ENCODE results near the gene RHOA.
A peak's percentile ranks its signal among the peaks of the same experiment; 100 is the strongest.
"Not testable (repeated sequence)": the region's sequence is repeated elsewhere in the genome, so short reads cannot be mapped to it uniquely, and the experiment has no call there.

Gene RHOA

DNA sequence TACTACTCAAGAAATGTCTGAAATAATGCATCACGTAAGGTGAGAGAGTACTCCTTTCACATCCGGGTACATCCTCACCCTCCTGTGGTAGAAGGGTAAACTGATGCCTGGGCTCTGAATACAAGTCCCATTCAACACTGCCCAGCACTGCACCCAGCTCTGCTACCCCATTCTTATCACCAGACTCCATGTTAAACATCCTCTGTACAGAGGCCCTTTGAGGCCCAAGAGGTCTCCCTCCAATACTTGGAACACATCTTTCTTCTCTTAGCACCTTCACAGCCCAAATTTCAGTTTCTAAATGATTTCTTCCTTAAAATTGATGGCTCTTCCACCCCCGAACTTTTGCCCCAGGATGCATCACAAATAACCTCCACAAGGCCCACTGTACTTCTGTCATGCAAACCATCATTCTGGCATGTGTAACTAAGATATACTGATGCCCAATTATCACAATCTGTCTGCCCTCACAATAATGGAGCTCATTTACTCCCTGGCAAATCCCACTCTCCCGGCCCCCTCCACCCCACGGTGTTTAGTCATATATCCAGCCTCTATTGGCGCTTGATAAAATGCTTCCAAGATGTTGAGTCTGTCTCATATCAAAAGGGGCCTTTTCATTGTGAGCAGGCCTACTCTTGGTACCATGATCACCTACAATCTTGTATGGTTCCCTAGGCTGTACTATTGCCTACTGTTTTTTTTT lies 41.0 kb downstream of the RHOA start:
- Histone ChIP-seq H3K4me3 (no peak overlapping the region), H3K36me3 (replicated peaks) (peaks cover 83% of the 10 kb centered on the region), H3K9me3 (no peaks in the 10 kb centered on the region), H3K4me1 (no peaks in the 10 kb centered on the region), H3K27me3 (ENCODE audit: low read depth) (no peaks in the 10 kb centered on the region)
- in situ Hi-C loops (cut with MboI; ENCODE audit: low sequenced_read_pairs) = no loop called here
- DNase-seq (ENCODE audit: low spot score in 2 of 2) = no peak

DNA sequence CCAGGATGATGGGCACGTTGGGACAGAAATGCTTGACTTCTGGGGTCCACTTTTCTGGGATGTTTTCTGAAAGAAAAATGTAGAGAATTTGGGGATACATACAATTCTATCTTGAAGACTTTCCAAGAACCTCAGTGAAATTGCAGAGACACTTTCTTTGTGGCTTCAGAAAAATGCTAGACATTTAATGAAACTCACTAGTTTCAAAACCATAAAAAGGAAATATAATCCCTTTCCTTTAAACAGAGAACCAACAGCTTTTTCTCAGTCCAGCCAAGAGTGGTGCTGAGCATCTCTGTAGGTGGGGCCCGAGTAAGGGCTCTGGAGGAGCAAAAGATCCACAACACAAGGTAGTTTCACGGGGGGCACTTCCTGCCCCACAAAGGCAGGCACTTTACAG lies 49.2 kb downstream of the RHOA start:
- no peak for DNase-seq (ENCODE audit: low spot score in 2 of 2)
- in situ Hi-C loops (cut with MboI; ENCODE audit: low sequenced_read_pairs) = no loop called here
- no peaks in the 10 kb centered on the region for H3K27me3 ChIP-seq (ENCODE audit: low read depth)
- H3K36me3 ChIP-seq (replicated peaks) = peaks cover 86% of the 10 kb centered on the region
- H3K4me3 ChIP-seq = no peak overlapping the region
- H3K9me3 ChIP-seq = no peaks in the 10 kb centered on the region
- peaks cover 11% of the 10 kb centered on the region for H3K4me1 ChIP-seq

DNA sequence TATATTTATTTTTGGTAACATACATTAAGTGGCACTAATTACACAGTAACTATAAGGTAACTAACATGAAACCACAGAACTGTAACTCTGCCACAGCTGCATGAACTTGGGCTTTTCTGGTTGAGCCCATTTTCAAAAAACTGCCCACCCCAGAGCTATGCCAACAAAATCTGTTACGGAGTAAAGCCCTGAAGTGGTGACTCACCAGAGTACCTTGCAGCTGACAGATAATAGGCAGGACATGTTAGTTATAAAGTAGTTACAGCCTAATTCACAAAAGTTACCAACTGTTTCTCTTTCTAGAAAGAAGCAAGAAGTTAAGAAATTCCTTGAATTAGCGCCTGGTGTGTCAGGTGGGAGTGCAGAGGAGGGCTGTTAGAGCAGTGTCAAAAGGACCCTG lies 52.2 kb downstream of the RHOA start:
- H3K9me3 ChIP-seq = no peaks in the 10 kb centered on the region
- H3K4me3 ChIP-seq = no peak overlapping the region
- peaks cover 11% of the 10 kb centered on the region for H3K4me1 ChIP-seq
- no peak for DNase-seq (ENCODE audit: low spot score in 2 of 2)
- H3K36me3 ChIP-seq (replicated peaks) = peaks cover 76% of the 10 kb centered on the region
- in situ Hi-C loops (cut with MboI; ENCODE audit: low sequenced_read_pairs) = no loop called here
- no peaks in the 10 kb centered on the region for H3K27me3 ChIP-seq (ENCODE audit: low read depth)

DNA sequence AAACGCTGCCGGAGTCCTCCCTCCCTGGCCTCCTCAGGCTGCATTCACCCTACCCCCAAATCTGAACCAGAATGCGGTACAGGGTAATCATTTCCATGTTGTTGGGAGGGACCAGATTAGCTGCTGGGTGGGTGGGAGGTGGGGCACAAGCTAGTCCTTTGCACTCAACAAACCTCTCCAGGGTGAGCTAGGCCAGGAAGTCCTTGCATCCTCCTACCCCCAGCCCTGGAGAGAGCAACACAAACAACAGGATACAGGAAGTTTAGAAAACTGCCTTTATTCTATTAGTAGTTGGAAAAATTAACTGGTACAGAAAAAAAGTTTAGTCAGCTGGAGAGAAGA lies 52.9 kb downstream of the RHOA start:
- peak in 1 of 2 experiments; percentile 24 for DNase-seq (ENCODE audit: low spot score in 2 of 2)
- peaks cover 68% of the 10 kb centered on the region for H3K36me3 ChIP-seq (replicated peaks)
- peak overlapping the region; percentile 55 for H3K4me3 ChIP-seq
- in situ Hi-C loops (cut with MboI; ENCODE audit: low sequenced_read_pairs) = no loop called here
- H3K27me3 ChIP-seq (ENCODE audit: low read depth) = no peaks in the 10 kb centered on the region
- H3K4me1 ChIP-seq = peaks cover 11% of the 10 kb centered on the region
- no peaks in the 10 kb centered on the region for H3K9me3 ChIP-seq

DNA sequence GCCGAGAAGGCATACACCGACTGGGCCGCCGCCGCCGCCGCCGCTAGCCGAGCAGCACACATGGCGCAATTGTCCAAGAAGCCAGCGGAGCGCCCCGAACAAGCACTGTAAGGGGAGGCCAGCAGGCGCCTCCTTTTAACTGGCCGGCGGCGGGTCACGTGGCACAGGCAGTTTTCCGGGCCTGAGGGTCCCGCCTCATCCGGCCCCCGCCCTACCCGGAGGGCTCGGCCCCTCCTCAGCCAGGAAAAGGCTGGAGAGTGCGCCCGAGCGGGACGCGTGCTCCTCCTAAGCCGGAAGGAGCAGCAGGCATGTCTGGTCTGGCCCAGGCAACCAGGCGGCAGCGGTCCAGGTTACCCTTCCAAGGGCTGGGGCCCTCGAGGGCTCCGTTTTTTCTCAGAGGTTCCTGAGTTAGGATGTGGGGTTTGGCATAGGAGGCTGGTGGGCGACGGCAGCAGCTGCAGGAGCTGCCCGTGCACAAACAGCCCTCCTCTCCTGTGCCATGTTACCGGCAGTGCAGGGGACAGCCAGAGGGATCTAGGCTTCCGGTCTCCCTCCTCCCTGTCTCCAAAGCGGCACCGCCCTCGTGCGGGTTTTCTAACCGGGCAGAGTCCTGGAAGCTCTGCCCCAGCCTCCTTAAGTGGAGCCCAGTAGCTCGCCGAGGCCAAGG lies 53.4 kb downstream of the RHOA start, which contains the start of gene GPX1:
Gene GPX1, minus strand, starts transcription at position 137 of the 667 bp plus-strand sequence. Its CDS starts 75 bp downstream, at position 62.
- Histone ChIP-seq H3K27me3 (ENCODE audit: low read depth) (no peaks in the 10 kb centered on the region), H3K4me3 (peak within 1 kb of the TSS; percentile 55), H3K9me3 (no peaks in the 10 kb centered on the region), H3K36me3 (replicated peaks) (peaks cover 63% of the 10 kb centered on the region), H3K4me1 (peaks cover 11% of the 10 kb centered on the region)
- in situ Hi-C loops (cut with MboI; ENCODE audit: low sequenced_read_pairs) = no loop called here
- peak; percentile 94 to 98 for DNase-seq (ENCODE audit: low spot score in 2 of 2)

DNA sequence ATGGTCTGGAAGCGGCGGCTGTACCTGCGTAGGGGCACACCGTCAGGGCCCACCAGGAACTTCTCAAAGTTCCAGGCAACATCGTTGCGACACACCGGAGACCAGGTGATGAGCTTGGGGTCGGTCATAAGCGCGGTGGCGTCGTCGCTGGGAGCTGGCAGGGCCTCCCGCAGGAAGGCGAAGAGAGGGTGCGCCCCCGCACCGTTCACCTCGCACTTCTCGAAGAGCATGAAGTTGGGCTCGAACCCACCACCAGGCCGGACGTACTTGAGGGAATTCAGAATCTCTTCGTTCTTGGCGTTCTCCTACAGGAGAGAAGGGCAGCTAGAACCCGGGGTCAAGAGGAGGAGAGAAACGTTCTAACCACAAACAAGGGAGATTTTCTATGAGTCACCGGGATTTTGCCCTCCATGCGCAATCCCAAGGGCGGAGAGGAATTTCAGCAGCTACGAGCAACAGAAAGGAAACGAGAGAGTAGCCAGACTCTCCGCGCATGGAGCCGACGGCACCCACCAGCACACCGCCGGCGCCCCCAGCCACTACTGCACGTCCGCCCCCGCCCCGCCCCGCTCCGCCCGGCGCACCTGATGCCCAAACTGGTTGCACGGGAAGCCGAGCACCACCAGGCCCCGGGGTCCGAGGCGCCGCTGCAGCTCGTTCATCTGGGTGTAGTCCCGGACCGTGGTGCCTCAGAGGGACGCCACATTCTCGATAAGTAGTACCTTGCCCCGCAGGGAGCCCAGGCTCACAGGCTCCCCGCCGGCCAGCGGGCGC lies 54.1 kb downstream of the RHOA start:
- peaks cover 11% of the 10 kb centered on the region for H3K4me1 ChIP-seq
- H3K27me3 ChIP-seq (ENCODE audit: low read depth); H3K9me3 ChIP-seq; in situ Hi-C loops (cut with MboI; ENCODE audit: low sequenced_read_pairs): not testable (repeated sequence)
- H3K4me3 ChIP-seq = peak overlapping the region; percentile 55
- peak in 1 of 2 experiments; percentile 49 for DNase-seq (ENCODE audit: low spot score in 2 of 2)
- peaks cover 56% of the 10 kb centered on the region for H3K36me3 ChIP-seq (replicated peaks)

DNA sequence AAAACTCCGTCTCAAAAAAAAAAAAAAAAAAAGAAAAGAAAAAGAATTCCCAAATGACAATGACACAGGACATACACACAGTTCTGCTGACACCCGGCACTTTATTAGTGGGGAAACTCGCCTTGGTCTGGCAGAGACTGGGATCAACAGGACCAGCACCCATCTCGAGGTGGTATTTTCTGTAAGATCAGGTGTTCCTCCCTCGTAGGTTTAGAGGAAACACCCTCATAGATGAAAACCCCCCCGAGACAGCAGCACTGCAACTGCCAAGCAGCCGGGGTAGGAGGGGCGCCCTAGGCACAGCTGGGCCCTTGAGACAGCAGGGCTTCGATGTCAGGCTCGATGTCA lies 54.7 kb downstream of the RHOA start:
- DNase-seq (ENCODE audit: low spot score in 2 of 2); H3K9me3 ChIP-seq; in situ Hi-C loops (cut with MboI; ENCODE audit: low sequenced_read_pairs); H3K27me3 ChIP-seq (ENCODE audit: low read depth): not testable (repeated sequence)
- Histone ChIP-seq H3K4me3 (peak overlapping the region; percentile 55), H3K36me3 (replicated peaks) (peaks cover 50% of the 10 kb centered on the region), H3K4me1 (peaks cover 11% of the 10 kb centered on the region)

DNA sequence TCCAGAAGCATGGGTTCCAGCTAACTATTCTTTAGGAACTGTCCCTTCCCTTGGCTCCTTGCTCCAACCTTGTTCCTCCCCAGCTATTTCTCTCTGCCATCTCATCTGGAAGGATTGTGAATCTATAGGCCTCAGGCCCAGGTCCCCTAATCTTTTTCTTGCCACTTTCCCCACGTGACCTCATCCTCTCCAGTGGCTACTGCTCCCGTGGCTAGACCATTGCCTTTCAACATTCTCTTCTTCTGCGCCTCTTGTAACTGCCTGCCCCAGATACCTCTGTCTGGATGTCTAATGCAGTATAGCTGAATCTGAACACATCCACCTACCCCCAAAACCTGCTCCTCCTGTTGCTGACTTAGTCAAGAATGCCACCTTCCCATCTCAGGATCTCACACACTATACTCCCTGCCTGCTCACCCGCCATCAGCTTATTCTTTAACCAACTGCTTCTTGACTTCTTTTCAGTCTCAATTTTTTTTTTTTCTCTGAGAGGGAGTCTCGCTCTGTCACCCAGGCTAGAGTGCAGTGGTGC lies 58.8 kb downstream of the RHOA start:
- Histone ChIP-seq H3K9me3 (no peaks in the 10 kb centered on the region), H3K36me3 (replicated peaks) (peaks cover 13% of the 10 kb centered on the region), H3K4me3 (no peak overlapping the region), H3K27me3 (ENCODE audit: low read depth) (no peaks in the 10 kb centered on the region), H3K4me1 (no peaks in the 10 kb centered on the region; the same call in 1 of the 2 replicates)
- in situ Hi-C loops (cut with MboI; ENCODE audit: low sequenced_read_pairs) = no loop called here
- no peak for DNase-seq (ENCODE audit: low spot score in 2 of 2)

DNA sequence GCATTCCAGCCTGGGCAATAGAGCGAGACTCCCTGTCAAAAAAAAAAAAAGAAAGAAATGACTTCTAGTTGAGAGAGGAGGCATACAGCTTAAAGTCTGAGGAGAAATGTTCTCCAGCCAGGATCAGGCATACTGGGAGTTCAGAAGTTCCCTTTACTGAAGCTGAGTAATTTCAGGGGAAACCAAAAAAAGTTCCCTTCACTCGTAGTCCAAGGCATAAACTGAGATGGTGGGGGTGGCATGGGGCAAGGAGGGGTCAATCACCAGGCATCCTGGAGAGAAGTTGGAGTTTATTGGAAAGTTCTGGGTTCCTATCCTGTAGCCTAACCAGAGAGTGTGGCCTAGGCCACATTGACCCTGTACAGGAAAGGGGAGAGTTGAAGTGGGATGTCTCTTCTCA lies 59.5 kb downstream of the RHOA start:
- Histone ChIP-seq H3K4me3 (no peak overlapping the region), H3K4me1 (no peaks in the 10 kb centered on the region; the same call in 1 of the 2 replicates)
- in situ Hi-C loops (cut with MboI; ENCODE audit: low sequenced_read_pairs) = no loop called here

DNA sequence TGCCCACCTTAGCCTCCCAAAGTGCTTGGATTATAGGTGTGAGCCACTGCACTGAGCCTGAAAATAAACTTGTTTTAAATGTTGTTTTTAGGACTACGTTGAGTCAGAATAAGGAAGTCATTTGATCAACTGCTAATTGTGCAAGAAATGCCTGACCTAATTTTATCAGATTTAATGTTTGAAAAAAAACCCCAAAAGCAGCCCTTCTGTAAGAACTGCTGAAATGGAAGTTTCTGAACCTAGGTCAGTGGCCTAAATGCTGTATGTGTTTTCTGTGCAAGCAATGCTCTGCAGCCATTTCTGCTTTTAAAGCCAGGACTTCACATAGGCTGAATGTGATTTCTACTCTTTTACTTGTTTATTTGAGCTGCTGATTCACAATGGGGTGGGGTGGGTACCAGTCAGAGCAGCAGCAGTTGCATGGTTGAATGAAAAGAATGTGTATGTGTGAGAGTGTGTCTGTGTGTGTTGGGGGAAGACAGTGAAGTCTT lies 60.2 kb downstream of the RHOA start:
- in situ Hi-C loops (cut with MboI; ENCODE audit: low sequenced_read_pairs) = no loop called here
- Histone ChIP-seq H3K4me3 (no peak overlapping the region), H3K4me1 (no peaks in the 10 kb centered on the region; the same call in 1 of the 2 replicates), H3K36me3 (replicated peaks) (peaks cover 11% of the 10 kb centered on the region), H3K27me3 (ENCODE audit: low read depth) (no peaks in the 10 kb centered on the region), H3K9me3 (no peaks in the 10 kb centered on the region)
- no peak for DNase-seq (ENCODE audit: low spot score in 2 of 2)

More for the DNA sequence above, 59.5 kb downstream of the RHOA start:
- Histone ChIP-seq H3K36me3 (replicated peaks) (peaks cover 13% of the 10 kb centered on the region), H3K9me3 (no peaks in the 10 kb centered on the region), H3K27me3 (ENCODE audit: low read depth) (no peaks in the 10 kb centered on the region)
- no peak for DNase-seq (ENCODE audit: low spot score in 2 of 2)

DNA sequence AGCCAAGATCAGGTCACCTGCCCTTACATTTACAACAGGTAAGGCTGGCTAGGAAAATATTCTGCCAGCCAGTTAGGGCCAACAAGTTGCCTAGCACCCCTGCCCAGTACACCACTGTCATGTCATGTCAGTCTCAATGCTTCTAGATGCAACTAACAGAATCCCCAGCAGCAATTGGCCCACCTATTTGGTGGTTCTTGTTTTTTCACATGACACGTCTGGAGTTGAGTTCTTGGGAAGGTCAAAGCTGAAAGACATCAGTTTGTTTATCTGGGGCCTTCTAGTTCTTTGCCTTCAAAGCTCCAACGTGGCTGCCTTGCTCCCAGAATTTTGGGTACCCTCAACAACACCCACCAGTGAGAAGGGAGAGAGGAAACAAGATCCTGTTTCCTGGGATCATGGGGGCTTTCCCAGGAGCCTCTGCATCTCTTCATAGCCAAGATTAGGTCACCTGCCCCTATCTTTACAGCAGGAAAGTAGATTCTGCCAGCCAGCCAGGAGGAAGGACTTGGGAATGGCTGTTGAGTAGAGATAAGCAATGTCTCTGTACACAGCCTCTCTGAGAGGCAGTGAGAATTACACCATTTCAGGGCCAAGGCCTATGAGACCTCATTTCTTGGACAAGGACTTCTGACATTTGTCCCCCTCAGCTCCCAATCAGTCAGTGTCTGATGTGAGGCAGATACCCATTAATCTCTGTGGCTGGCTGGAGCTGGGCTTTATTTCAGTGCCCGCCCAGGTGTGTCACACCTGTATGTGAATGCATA lies 62.2 kb downstream of the RHOA start:
- Histone ChIP-seq H3K4me3 (no peak overlapping the region), H3K36me3 (replicated peaks) (no peaks in the 10 kb centered on the region), H3K9me3 (no peaks in the 10 kb centered on the region), H3K4me1 (no peaks in the 10 kb centered on the region), H3K27me3 (ENCODE audit: low read depth) (no peaks in the 10 kb centered on the region)
- no peak for DNase-seq (ENCODE audit: low spot score in 2 of 2)
- in situ Hi-C loops (cut with MboI; ENCODE audit: low sequenced_read_pairs) = no loop called here

DNA sequence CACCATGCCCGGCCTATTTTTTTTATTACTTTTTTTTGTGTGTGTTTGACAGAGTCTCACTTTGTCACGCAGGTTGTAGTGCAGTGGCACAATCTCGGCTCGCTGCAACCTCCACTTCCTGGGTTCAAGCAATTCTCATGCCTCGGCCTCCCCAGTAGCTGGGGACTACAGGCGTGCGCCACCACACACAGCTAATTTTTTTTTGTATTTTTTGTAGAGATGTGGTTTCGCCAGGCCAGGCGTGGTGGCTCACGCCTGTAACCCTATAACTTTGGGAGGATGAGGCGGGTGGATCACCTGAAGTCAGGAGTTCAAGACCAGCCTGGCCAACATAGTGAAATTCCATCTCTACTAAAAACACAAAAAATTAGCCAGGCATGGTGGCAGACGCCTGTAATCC lies 63.4 kb downstream of the RHOA start:
- in situ Hi-C loops (cut with MboI; ENCODE audit: low sequenced_read_pairs) = not testable (repeated sequence)

DNA sequence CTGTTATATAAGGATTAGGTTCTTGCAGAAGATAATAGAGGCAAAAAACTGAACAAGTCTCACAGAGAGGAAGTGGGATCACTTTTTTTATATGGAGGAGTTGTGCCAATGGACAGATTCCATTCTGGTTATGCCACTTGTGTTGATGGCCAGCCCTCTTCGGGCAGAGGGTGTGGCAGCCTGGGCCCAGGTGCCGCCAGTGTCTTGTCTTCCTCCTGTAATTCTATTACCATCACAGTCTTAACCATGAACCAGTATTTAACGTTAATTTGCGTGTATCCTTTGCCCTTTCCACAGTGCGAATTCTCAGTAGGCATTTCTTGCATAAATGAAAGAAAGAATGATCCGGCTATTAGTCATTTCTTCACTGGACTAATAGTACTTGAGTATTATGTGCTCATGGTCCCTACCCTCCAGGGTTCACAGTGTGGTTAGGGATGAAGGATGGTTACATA lies 65.0 kb downstream of the RHOA start:
- Histone ChIP-seq H3K36me3 (replicated peaks) (no peaks in the 10 kb centered on the region), H3K27me3 (ENCODE audit: low read depth) (no peaks in the 10 kb centered on the region), H3K9me3 (no peaks in the 10 kb centered on the region), H3K4me3 (no peak overlapping the region), H3K4me1 (no peaks in the 10 kb centered on the region)
- in situ Hi-C loops (cut with MboI; ENCODE audit: low sequenced_read_pairs) = no loop called here
- no peak for DNase-seq (ENCODE audit: low spot score in 2 of 2)

More for the DNA sequence above, 63.4 kb downstream of the RHOA start:
- H3K36me3 ChIP-seq (replicated peaks); DNase-seq (ENCODE audit: low spot score in 2 of 2); H3K4me1 ChIP-seq; H3K9me3 ChIP-seq; H3K4me3 ChIP-seq; H3K27me3 ChIP-seq (ENCODE audit: low read depth): not testable (repeated sequence)
